Measurements from ENCODE around the gene DYNC1I1. TPM values are rescaled to one million over a fixed set of nuclear protein-coding genes. Genes with fewer than 3 reads are reported as not detected.

Gene DYNC1I1
- total and polyA plus RNA-seq, 4 donors, result 0.28 to 0.67 (median 0.39) TPM

DNA sequence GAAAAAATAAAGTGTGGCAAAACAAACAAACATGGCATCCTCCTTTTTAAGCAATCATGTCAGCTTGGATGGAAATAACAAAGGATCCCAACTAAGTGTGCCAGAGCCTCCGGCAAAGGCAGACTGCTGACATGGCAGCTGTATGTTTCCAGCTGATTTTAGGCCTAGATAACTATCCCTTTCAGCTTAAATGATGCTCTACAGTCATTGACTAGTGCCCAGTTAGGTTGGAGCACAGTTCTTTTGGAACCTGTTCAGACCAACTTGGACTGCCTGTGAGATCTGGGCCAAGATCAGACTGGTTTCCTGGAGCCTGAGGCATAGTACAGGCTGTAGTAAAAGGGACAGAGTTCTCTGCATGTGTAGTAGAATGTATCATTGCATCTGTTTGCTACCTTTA lies 128.7 kb downstream of the DYNC1I1 start:
- WGBS, result 65% methylated on average over 1 of the region's 1 CpG
- peaks cover 0 to 2% (median 0%) of the 10 kb centered on the region in 4 donors for H3K9me3 ChIP-seq (ENCODE audit: control insufficient read depth in 4 of 4, low read length in 3 of 4)
- H3K27ac ChIP-seq (ENCODE audit: low read depth in 1 of 2, low read length in 2 of 2), result no peak overlapping the region
- no peak for DNase-seq (ENCODE audit: low spot score)
- H3K4me1 ChIP-seq (ENCODE audit: control insufficient read depth in 4 of 4, insufficient read depth in 4 of 4, low read length in 3 of 4), result peaks cover 0 to 1% (median 0%) of the 10 kb centered on the region in 4 donors
- no peak overlapping the region for H3K4me3 ChIP-seq (ENCODE audit: low read depth in 1 of 3, low read length in 3 of 3)
- no peak overlapping the region for H3K9ac ChIP-seq (ENCODE audit: low read depth in 1 of 2, low read length in 2 of 2)
- no peaks in the 10 kb centered on the region for H3K36me3 ChIP-seq (ENCODE audit: control insufficient read depth in 4 of 4, insufficient read depth in 3 of 4, low read depth in 1 of 4, low read length in 3 of 4)
- no peak for TF ChIP-seq TAF1 (conservative IDR thresholded peaks at IDR 0.05)
- no peak for TF ChIP-seq NR2F2 (IDR thresholded peaks at IDR 0.05)
- TF ChIP-seq GABPA (IDR thresholded peaks at IDR 0.05 in 1 of 2, conservative IDR thresholded peaks at IDR 0.05 in 1 of 2), result no peak
- TF ChIP-seq HNF4G (IDR thresholded peaks at IDR 0.05), result no peak
- TF ChIP-seq SP1 (IDR thresholded peaks at IDR 0.05), result no peak
- TF ChIP-seq RAD21 (IDR thresholded peaks at IDR 0.05), result no peak
- no peak for TF ChIP-seq EGR1 (IDR thresholded peaks at IDR 0.05; ENCODE audit: low read depth in 2 of 2)
- TF ChIP-seq, protein P1, sequence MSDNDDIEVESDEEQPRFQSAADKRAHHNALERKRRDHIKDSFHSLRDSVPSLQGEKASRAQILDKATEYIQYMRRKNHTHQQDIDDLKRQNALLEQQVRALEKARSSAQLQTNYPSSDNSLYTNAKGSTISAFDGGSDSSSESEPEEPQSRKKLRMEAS (IDR thresholded peaks at IDR 0.05), result no peak
- TF ChIP-seq FOXA1 (IDR thresholded peaks at IDR 0.05), result no peak
- TF ChIP-seq, protein P2, sequence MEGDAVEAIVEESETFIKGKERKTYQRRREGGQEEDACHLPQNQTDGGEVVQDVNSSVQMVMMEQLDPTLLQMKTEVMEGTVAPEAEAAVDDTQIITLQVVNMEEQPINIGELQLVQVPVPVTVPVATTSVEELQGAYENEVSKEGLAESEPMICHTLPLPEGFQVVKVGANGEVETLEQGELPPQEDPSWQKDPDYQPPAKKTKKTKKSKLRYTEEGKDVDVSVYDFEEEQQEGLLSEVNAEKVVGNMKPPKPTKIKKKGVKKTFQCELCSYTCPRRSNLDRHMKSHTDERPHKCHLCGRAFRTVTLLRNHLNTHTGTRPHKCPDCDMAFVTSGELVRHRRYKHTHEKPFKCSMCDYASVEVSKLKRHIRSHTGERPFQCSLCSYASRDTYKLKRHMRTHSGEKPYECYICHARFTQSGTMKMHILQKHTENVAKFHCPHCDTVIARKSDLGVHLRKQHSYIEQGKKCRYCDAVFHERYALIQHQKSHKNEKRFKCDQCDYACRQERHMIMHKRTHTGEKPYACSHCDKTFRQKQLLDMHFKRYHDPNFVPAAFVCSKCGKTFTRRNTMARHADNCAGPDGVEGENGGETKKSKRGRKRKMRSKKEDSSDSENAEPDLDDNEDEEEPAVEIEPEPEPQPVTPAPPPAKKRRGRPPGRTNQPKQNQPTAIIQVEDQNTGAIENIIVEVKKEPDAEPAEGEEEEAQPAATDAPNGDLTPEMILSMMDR (IDR thresholded peaks at IDR 0.05; ENCODE audit: low read depth, low read length, missing input control), result no peak
- TF ChIP-seq, protein P3, sequence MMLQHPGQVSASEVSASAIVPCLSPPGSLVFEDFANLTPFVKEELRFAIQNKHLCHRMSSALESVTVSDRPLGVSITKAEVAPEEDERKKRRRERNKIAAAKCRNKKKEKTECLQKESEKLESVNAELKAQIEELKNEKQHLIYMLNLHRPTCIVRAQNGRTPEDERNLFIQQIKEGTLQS (IDR thresholded peaks at IDR 0.05), result no peak
- TF ChIP-seq, protein P4, sequence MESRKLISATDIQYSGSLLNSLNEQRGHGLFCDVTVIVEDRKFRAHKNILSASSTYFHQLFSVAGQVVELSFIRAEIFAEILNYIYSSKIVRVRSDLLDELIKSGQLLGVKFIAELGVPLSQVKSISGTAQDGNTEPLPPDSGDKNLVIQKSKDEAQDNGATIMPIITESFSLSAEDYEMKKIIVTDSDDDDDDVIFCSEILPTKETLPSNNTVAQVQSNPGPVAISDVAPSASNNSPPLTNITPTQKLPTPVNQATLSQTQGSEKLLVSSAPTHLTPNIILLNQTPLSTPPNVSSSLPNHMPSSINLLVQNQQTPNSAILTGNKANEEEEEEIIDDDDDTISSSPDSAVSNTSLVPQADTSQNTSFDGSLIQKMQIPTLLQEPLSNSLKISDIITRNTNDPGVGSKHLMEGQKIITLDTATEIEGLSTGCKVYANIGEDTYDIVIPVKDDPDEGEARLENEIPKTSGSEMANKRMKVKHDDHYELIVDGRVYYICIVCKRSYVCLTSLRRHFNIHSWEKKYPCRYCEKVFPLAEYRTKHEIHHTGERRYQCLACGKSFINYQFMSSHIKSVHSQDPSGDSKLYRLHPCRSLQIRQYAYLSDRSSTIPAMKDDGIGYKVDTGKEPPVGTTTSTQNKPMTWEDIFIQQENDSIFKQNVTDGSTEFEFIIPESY (IDR thresholded peaks at IDR 0.05), result no peak
- no peak for TF ChIP-seq JUND (IDR thresholded peaks at IDR 0.05)
- no peak for TF ChIP-seq HNF4A (conservative IDR thresholded peaks at IDR 0.05)
- TF ChIP-seq RXRA (IDR thresholded peaks at IDR 0.05), result no peak
- TF ChIP-seq YY1 (IDR thresholded peaks at IDR 0.05), result no peak
- no peak for TF ChIP-seq FOXA2 (IDR thresholded peaks at IDR 0.05)
- TF ChIP-seq, protein P5, sequence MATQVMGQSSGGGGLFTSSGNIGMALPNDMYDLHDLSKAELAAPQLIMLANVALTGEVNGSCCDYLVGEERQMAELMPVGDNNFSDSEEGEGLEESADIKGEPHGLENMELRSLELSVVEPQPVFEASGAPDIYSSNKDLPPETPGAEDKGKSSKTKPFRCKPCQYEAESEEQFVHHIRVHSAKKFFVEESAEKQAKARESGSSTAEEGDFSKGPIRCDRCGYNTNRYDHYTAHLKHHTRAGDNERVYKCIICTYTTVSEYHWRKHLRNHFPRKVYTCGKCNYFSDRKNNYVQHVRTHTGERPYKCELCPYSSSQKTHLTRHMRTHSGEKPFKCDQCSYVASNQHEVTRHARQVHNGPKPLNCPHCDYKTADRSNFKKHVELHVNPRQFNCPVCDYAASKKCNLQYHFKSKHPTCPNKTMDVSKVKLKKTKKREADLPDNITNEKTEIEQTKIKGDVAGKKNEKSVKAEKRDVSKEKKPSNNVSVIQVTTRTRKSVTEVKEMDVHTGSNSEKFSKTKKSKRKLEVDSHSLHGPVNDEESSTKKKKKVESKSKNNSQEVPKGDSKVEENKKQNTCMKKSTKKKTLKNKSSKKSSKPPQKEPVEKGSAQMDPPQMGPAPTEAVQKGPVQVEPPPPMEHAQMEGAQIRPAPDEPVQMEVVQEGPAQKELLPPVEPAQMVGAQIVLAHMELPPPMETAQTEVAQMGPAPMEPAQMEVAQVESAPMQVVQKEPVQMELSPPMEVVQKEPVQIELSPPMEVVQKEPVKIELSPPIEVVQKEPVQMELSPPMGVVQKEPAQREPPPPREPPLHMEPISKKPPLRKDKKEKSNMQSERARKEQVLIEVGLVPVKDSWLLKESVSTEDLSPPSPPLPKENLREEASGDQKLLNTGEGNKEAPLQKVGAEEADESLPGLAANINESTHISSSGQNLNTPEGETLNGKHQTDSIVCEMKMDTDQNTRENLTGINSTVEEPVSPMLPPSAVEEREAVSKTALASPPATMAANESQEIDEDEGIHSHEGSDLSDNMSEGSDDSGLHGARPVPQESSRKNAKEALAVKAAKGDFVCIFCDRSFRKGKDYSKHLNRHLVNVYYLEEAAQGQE (IDR thresholded peaks at IDR 0.05), result no peak
- H3K27me3 ChIP-seq (ENCODE audit: control insufficient read depth in 4 of 4, insufficient read depth in 4 of 4, low read length in 3 of 4), result peaks cover 0 to 2% (median 0%) of the 10 kb centered on the region in 4 donors
